ENCODE results near the gene GAL3ST2. TPM values are rescaled to one million over a fixed set of nuclear protein-coding genes. Genes with fewer than 3 reads are reported as not detected.

GAL3ST2 gene
- total RNA-seq, 2 experiments from 2014 or later: 1.5 to 1.9 TPM

DNA sequence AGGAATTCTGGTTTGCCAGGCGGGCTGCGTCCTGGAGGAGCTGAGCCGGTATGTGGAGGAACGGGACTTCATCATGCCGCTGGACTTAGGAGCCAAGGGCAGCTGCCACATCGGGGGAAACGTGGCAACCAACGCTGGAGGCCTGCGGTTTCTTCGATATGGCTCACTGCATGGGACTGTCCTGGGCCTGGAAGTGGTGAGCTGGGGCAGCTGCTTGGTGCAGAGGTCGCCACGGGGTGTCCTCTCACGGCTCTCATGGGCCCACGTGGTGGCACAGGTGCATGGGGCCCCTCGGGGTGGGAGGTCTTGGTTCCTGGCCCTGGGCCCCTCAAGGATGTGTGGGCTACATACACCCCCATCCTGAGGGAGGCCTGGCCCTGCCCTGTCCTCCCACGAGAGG is 33.0 kb upstream of the GAL3ST2 start:
- Mint-ChIP-seq H3K9me3 (no peaks in the 10 kb centered on the region), H3K36me3 (ENCODE audit: low read depth) (peaks cover 29% of the 10 kb centered on the region), H3K4me1 (ENCODE audit: low read depth) (peaks cover 16% of the 10 kb centered on the region), H3K27ac (no peak overlapping the region), H3K4me3 (no peak overlapping the region), H3K27me3 (no peaks in the 10 kb centered on the region)
- Histone ChIP-seq H3K27ac (ENCODE audit: low read depth in 1 of 2, low read length in 2 of 2) (no peak overlapping the region), H3K4me3 (ENCODE audit: low read length) (no peak overlapping the region), H3K36me3 (ENCODE audit: insufficient read depth, low read length) (peaks cover 28% of the 10 kb centered on the region), H3K27me3 (ENCODE audit: control insufficient read depth in 1 of 2, insufficient read depth in 2 of 2, low read length in 2 of 2) (no peaks in the 10 kb centered on the region), H3K9me3 (ENCODE audit: control insufficient read depth in 1 of 2, insufficient read depth in 1 of 2, low read length in 2 of 2) (peaks cover 0 to 9% of the 10 kb centered on the region in 2 experiments), H3K4me1 (ENCODE audit: insufficient read depth, low read length) (peaks cover 33% of the 10 kb centered on the region)
- intact Hi-C loops (cut with DNase I, micrococcal nuclease): no loop called here
- no peak for ATAC-seq (ENCODE audit: poor library complexity)
- CTCF ChIA-PET: no interaction called here
- POLR2A ChIA-PET: no interaction called here
- DNase-seq: no peak
- TF ChIP-seq, protein P1, sequence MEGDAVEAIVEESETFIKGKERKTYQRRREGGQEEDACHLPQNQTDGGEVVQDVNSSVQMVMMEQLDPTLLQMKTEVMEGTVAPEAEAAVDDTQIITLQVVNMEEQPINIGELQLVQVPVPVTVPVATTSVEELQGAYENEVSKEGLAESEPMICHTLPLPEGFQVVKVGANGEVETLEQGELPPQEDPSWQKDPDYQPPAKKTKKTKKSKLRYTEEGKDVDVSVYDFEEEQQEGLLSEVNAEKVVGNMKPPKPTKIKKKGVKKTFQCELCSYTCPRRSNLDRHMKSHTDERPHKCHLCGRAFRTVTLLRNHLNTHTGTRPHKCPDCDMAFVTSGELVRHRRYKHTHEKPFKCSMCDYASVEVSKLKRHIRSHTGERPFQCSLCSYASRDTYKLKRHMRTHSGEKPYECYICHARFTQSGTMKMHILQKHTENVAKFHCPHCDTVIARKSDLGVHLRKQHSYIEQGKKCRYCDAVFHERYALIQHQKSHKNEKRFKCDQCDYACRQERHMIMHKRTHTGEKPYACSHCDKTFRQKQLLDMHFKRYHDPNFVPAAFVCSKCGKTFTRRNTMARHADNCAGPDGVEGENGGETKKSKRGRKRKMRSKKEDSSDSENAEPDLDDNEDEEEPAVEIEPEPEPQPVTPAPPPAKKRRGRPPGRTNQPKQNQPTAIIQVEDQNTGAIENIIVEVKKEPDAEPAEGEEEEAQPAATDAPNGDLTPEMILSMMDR (IDR thresholded peaks at IDR 0.05): no peak

DNA sequence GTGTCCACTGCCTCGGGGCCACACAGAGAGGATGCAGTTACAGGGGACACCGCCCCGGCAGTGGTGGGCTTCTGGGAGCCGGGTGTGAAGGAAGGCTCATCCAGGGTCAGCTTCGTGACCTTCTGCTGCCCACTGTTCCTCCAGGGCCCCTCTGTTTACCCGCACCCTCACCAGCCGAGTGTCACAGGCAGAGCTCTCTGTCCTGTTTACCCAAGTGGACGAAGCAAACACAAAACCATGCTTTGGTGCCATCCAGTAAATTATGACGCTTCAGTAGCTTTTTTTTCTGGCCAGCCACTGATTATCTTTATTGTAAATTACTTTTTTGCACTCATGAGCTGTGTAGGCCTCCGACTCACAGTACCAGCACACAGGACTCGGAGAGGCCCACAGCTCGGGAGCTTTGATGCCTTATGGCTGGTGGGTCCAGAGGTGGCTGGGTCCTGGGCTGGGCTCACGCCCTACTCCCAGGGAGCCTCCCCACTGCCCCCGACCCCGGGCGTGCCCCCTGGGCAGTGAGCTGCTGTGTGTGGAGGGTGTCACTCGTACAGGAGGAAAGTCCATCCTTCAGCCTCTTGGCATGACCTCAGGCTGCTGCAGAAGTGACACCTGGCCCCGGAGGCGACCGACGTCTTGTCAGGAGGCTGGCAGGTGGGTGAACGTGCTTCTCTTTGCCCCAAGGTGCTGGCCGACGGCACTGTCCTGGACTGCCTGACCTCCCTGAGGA is 32.4 kb upstream of the GAL3ST2 start:
- Histone ChIP-seq H3K4me1 (ENCODE audit: insufficient read depth, low read length) (peaks cover 32% of the 10 kb centered on the region), H3K36me3 (ENCODE audit: insufficient read depth, low read length) (peaks cover 24% of the 10 kb centered on the region), H3K27me3 (ENCODE audit: control insufficient read depth in 1 of 2, insufficient read depth in 2 of 2, low read length in 2 of 2) (no peaks in the 10 kb centered on the region), H3K9me3 (ENCODE audit: control insufficient read depth in 1 of 2, insufficient read depth in 1 of 2, low read length in 2 of 2) (peaks cover 0 to 9% of the 10 kb centered on the region in 2 experiments), H3K4me3 (ENCODE audit: low read length) (no peak overlapping the region), H3K27ac (ENCODE audit: low read depth in 1 of 2, low read length in 2 of 2) (no peak overlapping the region)
- POLR2A ChIA-PET: no interaction called here
- no peak for DNase-seq
- TF ChIP-seq, protein P1 (IDR thresholded peaks at IDR 0.05): no peak
- Mint-ChIP-seq H3K9me3 (no peaks in the 10 kb centered on the region), H3K27ac (no peak overlapping the region), H3K4me1 (ENCODE audit: low read depth) (peaks cover 16% of the 10 kb centered on the region), H3K4me3 (no peak overlapping the region), H3K27me3 (no peaks in the 10 kb centered on the region), H3K36me3 (ENCODE audit: low read depth) (peaks cover 35% of the 10 kb centered on the region)
- intact Hi-C loops (cut with DNase I, micrococcal nuclease): no loop called here
- CTCF ChIA-PET: no interaction called here
- no peak for ATAC-seq (ENCODE audit: poor library complexity)

DNA sequence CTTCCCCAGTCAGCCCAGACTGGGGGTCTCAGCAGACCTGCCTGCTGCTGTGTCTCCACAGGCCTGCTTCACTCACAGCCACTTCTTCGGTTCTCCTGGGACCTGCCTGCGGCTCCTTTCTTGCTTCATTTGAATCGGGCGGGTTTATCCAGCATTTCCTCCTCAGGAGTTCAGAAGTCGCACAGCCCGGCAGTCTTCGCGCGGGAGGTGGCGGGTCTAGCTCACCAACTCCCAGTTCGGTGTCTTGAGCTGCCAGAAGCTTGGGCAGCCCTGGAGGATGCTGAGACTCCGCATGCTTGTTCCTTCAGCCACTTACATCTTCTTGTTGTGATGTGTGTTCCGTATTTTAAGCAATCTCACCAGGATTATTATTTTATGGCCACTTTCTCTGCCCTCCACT is 31.3 kb upstream of the GAL3ST2 start:
- H3K36me3 Mint-ChIP-seq (ENCODE audit: low read depth): peaks cover 41% of the 10 kb centered on the region
- no peak overlapping the region for H3K27ac Mint-ChIP-seq

More for the DNA sequence above, 31.3 kb upstream of the GAL3ST2 start:
- TF ChIP-seq, protein P1 (IDR thresholded peaks at IDR 0.05): no peak
- Mint-ChIP-seq H3K4me3 (no peak overlapping the region), H3K9me3 (no peaks in the 10 kb centered on the region), H3K4me1 (ENCODE audit: low read depth) (peaks cover 7% of the 10 kb centered on the region), H3K27me3 (no peaks in the 10 kb centered on the region)
- no peak for DNase-seq
- peaks cover 0 to 9% of the 10 kb centered on the region in 2 experiments for H3K9me3 ChIP-seq (ENCODE audit: control insufficient read depth in 1 of 2, insufficient read depth in 1 of 2, low read length in 2 of 2)
- H3K36me3 ChIP-seq (ENCODE audit: insufficient read depth, low read length): peaks cover 28% of the 10 kb centered on the region
- H3K4me3 ChIP-seq (ENCODE audit: low read length): no peak overlapping the region
- no peak overlapping the region for H3K27ac ChIP-seq (ENCODE audit: low read depth in 1 of 2, low read length in 2 of 2)
- H3K4me1 ChIP-seq (ENCODE audit: insufficient read depth, low read length): peaks cover 21% of the 10 kb centered on the region
- POLR2A ChIA-PET: no interaction called here
- no peaks in the 10 kb centered on the region for H3K27me3 ChIP-seq (ENCODE audit: control insufficient read depth in 1 of 2, insufficient read depth in 2 of 2, low read length in 2 of 2)
- no peak for ATAC-seq (ENCODE audit: poor library complexity)
- intact Hi-C loops (cut with DNase I, micrococcal nuclease): no loop called here
- CTCF ChIA-PET: no interaction called here
